Hematopoietic multipotent progenitor cell treated with erythropoietin and hydrocortisone succinate and interleukin-3 and kit ligand, for 6 days (in vitro differentiated cells): Measurements from ENCODE around the gene NOVA2.
A peak's percentile ranks its signal among the peaks of the same experiment; 100 is the strongest.
"Not testable (repeated sequence)": the region's sequence is repeated elsewhere in the genome, so short reads cannot be mapped to it uniquely, and the experiment has no call there.

Source experiments
- DNase-seq: peaks from one replicate; pipeline ENCODE4 v3.0.0-alpha.2; 2015

NOVA2 gene

DNA sequence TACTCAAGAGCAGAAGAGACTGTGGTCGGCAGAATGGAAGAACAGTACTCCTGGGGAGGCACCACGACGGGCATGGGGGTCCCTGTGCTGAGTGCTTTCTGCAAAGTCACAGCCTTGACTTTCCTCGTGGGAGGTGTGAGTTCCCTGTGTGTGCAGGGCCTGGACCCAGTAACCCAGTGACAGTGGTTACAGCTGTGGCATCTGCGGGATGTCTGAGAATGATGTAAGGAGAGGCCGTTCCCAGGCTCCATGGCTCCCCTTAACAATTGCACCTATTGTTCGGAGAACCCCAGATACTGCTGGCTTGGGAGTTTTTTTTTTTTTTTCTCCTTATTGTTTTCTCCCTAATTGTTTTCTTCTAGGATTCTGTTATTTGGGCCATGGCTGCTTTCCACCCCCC lies 54.0 kb downstream of the NOVA2 start:
- DNase-seq: no peak

DNA sequence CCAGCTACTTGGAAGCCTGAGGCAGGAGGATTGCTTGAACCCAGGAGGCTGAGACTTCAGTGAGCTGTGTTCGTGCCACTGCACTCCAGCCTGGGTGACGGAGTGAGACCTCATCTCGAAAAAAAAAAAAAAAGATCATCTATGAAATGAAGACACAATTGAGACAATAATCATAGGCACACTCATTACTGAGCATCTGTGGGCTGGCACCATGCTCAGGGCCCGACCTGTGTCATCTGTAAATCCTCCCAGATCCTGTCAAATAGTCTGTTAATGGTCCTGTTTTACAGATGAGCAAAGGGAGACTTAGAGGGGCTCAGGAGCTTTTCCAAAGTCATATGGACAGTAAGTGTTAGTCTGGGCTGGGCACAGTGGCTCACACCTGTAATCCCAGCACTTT lies 54.9 kb downstream of the NOVA2 start:
- DNase-seq: no peak

DNA sequence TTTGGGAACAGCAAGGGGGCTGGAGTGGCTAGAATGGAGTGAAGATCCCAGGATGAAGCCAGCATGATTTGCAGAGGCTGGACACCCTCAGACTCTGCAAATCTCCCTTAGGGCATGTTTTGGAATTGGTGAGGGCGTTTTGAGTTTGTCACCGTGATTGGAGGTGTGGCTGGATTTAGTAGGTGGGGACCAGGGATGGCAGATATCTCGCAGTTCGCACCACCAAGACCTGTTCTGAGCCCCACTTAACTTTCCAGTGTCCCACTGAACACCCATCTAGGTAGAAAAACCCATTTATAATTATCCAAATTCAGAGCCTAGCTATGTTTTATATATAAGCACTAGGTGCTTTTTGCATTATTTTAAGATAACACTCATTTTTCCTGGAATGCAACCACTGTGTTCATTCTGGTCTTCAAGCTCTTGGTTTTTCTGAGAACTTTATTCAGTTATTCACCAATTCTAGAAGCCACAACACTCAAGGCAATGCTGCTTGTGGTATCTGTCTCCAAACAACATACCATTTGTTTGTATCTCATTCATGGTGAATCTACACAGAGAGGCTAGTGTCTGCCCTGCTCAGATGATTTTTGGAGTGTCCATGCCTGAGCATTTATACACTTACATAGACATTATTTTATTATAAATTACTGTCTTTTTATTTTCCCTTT lies 56.1 kb downstream of the NOVA2 start:
- peak; percentile 41 for DNase-seq

DNA sequence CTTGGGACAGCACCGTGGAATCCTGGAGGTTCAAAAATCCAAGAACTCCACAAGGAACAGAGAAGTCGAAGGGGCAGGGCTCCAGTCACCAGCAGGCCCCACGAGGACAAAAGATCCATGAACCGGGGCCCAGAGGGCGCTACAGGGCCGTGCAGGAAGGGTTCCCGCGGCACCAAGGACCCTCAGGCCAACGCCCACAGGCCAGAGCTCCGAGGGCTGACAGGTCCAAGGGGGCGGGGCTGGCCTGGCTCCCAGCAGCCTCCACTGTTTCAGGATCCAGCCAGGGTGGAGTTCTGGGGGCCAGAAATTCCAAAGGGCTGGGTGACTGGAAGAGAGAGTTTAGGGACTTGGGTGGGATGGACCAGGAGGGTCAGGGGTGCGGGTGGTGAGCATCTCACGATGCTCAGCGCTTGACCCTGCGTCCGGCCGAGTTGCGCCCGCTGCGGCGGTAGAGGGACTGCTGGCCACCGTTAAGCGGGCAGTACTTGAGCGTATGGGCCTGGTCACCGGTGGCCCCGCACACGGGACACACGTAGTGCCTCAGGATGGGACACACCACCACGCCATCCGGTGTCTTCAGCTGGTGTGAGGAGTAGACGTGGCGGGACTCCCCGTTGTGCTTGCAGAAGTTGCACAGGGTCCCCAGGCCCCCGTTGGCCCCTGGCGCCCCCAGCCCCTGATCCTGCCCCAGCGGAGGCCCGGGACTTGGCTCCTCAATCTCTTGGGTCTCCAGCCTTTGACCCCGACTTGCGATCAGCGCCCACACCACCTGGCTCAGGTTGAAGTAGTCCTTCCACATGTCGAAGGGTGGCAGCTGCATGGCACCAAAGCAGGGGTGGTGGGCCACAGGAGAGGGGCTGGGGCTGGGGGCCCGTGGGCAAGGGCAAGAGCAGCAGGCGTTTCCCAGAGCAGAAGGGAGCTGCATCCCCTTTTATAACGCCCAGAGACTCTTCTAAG lies 59.5 kb downstream of the NOVA2 start, which contains the start of gene NANOS2:
Gene NANOS2, minus strand, starts transcription at position 905 of the 957 bp plus-strand sequence. Its CDS starts 85 bp downstream, at position 820.
- peak; percentile 63 for DNase-seq

DNA sequence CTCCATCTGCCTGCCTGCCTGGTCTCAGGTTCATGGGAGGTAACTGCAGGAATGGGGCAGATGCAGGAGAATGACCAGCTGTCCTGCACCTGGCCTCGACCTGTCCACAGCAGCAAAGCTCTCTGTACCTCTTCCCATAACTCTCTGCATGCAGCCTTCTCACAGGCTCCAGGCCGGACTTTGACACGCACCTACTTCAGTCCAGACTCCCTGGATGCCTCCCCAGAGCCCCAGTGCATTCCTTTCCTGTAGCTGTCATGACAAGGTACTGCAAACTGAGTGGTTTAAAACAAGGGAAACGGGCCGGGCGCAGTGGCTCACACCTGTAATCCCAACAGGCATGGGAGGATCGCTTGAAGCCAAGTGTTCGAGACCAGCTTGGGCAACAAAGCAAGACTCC lies 62.4 kb downstream of the NOVA2 start:
- DNase-seq: no peak

DNA sequence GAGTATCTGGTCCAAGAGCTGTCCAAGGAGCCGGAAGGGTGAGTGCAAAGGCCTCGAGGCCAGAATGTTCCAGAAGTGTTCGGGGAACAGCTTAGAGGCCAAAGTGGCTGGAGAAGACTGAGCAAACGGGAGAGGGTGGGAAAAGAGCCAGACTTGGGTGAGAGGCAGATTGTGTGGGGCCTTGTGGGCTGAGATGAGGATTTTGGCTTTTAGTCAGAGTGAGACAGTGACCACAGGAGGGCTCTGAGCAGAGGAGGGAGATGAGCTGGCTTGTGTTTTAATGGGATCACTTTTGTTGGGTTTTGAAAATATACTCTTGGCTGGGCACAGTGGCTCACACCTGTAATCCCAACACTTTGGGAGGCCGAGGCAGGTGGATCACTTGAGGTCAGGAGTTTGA lies 64.7 kb downstream of the NOVA2 start:
- DNase-seq: no peak

DNA sequence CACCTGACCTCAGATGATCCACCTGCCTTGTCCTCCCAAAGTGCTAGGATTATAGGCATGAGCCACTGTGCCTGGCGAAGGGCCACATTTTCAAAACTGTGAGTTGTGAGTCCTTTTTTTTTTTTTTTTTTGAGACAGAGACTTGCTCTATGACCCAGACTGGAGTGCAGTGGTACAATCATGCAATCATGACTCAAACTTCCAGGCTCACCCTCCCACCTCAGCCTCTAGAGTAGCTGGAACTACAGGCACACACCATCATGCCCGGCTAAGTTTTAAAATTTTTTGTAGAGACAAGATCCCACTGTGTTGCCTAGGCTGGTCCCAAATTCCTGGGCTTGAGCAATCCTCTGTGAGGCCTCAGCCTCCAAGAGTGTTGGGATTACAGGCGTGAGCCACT lies 67.4 kb downstream of the NOVA2 start:
- DNase-seq: no peak

DNA sequence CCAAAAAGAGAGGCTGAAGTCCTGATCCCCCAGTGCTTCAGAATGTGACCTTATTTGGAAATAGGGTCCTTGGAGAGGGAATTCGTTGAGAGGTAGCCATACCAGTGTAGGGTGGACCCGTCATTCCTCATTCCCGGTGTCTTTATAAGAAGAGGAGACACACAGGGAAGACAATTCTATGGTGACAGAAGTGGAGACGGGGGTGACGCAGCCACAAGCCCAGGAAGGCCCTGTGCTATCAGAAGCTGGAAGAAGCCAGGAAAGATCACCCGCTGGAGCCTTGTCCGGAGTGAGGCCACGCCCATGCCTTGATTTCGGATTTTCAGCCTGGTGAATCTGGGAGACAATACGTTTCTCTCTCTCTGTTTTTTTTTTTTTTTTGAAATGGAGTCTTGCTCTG lies 68.7 kb downstream of the NOVA2 start:
- no peak for DNase-seq

DNA sequence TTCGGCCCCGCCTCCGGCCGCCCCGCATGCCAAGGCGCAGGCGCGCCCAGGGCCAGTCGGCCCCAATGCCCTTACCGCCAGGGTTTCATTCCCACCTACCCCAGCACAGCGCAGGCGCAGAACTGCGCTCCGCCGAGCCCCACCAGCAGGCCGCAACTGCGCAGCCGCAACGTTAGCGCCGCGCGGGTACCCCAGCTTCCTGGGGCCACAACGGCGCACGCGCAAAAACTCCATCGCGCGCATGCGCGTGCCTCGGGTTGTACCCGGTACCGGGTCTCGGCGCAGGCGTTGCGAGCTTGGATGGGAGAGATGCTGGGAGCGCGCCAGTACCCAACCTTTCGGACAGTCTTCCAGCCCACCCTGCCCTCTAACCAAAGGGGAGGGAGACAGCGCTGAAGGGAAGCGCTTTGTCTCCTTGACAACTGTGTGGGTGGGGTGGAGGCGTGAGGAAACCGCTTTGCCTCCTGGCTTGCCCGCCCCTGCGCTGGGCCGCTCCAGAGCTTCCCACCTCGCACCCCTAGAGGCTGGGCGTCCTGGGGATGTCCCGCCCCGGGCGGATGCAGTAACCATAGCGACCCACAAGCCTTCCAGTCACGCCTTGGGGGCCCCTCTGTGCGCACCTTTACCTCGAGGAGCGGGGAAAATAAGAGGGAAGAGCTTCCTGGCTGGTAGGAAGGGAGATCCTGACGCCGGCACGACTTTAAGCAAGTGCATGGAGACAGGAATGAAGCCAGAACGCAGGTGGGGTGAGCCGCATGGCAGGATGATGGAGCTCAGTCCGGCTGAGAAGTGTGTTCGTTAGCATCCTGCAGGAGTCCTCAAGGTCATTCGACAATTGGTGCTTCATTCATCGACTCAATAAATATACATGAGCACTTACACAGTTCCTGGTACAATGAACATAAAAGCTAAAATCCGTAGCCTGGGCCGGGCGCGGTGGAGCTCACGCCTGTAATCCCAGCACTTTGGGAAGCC lies 70.7 kb downstream of the NOVA2 start:
- peak; percentile 99 for DNase-seq

DNA sequence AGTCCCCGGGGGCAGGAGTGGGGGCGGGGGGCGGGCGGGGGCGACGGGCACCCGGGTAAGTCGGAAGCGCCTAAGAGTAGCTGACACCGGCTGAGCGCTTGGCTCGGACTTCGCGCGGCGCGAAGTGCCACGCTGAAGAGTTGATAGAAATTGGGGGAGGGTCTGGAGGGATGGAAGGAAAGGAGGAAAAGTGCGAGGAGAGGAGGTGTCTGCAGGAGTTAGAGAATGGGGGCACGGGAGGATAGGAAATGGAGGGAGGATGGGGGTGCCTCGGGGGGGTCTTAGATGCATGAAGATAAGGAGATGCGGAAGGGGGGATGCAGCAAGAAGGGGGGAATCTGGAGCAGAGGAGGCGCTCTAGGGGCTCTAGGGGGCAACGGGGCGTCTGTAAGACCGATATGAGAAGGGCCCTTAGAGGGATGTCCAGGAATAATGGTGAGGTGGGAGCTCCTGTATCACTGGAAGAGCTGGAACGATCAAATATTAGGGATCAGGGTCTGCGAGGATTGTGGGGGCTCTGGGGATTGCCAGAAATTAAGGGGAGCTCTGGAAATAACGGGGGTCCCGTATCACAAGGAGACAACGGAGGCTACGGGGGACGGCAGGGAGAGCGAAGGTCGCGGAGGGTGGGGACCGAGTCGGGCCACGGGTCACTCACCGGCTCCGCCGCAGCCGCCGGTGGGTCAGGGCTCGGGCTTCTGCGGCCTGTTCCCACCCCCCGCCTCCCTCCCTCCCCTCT lies 71.6 kb downstream of the NOVA2 start, which contains the start of gene MYPOP:
Gene MYPOP, minus strand, starts transcription at position 702 of the 739 bp plus-strand sequence. CDS start 840 bp downstream, outside the sequence.
- DNase-seq: peak; percentile 41

DNA sequence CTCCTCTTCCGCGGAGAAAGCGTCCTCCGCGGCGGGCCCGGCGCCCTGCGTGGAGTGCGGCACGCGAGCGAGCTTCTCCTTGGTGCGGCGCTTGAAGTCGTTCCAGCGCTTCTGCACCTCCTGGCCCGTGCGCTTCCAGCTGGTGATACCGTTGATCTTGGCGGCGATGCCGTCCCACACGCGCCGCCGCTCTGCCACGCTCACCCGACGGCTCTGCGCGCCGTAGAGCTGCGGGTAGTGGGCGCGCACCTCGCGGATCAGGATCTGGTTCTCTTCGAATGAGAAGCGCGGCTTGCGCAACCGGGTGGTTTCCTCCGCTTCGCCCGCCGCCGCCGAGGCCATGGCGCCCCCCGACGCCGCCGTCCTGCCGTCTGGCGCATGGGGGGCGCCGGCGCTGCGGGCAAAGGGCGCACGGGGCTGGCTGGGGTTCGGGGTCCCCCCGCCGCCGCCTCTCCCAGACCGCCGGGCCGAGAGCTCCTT lies 72.2 kb downstream of the NOVA2 start:
- DNase-seq: peak; percentile 74

DNA sequence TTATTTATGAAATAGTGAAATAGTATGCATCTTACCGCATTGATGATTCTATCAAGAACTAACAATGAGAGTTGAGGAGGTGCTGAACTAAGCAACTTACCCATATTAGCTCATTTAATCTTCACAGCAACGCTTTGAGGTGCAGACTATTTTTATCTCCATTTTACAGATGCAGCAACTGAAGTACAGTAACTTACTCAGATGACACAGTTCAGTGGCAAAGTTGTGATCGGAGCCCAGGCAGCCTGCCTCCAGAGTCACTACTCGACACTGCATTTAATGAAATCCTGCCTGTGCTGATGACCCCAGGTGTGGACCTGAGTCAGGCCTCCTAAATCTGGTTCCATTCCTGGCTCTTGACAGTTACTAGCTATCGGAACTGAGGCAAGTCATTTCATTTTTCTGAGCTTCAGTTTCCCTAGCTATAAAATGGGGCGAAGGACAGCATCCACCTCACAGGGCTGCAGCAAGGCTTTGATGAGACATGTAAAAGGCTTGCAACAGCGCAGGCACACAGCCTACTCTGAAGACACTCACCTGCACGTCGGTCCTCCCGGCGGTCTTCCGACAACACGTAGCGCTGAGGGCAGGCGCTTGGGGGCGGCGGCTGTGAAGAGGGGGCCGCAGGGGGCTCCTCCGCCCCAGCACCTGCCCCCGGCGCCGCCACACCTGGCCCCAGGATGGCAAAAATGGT lies 72.8 kb downstream of the NOVA2 start:
- peak; percentile 76 for DNase-seq

DNA sequence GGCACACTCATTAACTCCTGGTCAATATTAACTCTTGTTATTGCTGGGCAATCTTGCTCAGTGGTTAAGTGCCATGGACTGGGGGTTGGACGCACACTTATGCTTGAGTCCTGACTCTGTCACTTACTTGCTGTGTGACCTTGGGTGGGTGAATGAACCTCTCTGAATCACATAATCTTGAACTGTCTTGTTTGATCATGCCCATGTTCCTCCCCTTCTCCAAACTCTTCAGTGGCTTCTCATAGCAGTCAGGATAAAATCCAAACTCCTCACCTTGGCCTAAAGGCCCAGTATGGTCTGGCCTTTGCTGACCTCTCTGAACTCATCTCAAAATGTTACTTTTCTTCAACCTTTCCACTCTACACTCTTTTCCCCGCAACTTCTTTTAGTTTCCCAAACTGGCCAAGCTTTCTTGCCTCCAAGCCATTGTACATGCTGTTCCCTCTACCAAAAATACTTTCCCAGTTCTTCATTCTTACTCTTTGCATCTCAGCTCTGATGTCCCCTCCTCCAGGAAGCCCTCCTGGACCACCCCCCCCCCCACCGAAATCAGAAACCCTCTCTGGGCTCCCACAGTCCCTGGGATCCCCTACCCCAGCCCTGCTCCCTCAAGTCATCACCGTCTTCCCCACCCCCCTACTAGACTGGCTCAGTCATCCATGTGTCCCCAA lies 73.6 kb downstream of the NOVA2 start:
- DNase-seq: no peak

DNA sequence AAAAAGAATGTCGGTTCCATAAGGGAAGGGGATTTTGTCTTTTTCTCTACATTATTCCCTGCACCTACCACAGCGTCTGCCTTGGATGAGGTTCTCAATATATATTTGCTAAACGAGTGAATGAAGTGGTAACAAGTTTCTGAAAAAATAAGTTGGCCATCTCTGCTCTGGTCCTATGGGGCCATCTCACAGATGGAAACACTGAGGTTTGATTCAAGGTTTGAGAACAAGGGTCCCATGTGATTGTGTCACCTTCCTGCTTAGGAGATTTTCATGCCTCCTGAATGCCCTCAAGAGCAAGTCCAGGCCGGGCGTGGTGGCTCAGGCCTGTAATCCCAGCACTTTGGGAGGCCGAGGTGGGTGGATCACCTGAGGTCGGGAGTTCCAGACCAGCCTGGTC lies 74.4 kb downstream of the NOVA2 start:
- DNase-seq: no peak

DNA sequence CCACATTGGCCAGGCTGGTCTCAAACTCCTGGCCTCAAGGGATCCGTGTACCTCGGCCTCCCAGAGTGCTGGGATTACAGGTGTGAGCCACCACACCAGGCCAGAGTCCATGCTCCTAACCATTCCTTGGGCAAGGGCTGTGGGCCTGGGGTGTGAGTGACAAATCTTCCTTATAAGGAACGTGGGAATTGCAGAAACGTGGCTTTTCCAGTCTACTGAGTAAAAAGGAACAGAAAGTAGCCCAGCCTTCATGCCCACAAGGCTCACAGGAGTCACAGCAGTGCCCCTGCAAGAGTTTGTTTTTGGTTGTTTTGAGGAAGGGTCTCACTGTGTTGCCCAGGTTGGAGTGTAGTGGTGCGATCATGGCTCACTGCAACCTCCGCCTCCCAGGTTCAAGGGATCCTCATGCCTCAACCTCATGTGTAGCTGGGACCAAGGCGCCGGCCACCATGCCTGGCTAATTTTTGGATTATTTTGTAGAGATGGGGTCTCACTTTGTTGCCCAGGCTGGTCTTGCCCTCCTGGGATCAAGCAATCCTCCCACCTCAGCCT lies 76.3 kb downstream of the NOVA2 start:
- no peak for DNase-seq

DNA sequence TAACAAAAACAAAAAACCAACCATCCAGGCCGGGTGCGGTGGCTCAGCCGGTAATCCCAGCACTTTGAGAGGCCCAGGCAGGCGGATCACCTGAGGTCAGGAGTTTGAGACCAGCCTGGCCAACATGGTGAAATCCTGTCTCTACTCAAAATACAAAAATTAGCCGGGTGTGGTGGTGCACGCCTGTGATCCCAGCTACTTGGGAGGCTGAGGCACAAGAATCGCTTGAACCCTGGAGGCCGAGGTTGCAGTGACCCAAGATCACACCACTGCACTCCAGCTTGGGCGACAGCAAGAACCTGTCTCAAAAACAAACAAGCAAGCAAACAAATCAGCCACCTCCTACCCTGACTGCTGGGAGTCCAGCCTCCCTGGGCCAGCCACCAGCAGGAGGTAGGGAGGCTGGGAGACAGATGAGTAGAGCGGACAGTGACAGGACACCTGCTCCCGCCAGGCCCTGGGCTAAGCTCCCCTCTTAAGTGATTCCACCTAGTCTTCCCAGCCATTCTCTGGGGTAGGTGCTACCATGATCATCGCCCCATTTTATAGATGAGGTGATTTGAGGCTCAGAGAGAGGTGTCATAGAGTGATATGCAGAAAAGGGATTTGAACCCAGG lies 77.6 kb downstream of the NOVA2 start:
- DNase-seq: not testable (repeated sequence)

DNA sequence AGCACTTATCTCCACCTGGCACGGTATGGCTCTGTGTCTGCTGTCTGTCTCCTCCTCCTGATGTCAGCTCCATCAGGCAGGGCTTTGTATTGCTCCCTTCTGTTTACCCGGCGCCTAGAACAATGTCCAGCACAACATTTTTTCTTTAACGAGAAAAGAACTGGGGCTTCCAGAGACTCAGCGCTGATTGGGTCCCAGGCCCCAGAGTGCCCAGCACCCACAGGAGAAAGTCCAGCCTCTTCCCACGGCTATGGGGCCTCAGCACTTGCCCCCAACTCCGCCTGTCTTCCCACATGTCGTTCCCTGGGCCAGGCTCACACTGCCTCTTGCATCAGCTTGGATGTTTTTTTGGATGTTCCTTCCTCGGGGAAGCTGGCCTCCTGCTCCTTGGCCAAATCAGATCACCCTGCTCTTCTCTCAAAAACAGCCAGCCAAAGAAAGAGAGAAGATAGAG lies 78.1 kb downstream of the NOVA2 start:
- no peak for DNase-seq

DNA sequence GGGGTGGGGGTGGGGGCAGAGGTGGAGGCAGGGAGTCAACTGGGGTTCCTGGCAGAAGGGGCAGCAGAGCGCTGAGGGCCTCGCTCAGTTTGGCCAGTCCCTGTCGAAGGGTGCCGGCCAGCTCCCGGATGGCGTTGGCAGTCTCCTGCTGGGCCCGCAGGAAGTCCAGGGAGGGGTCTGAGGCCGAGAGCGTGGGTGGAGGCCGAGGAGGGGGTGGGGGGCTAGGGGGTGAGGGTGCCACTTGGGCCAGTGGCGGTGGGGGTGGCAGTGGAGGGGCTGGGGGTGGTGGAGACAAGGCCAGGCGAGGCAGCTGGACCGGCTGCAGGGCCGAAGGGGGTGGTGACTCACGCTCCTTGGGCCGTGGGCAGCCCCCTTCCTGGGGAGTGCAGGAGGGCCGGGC lies 82.8 kb downstream of the NOVA2 start:
- DNase-seq: no peak

DNA sequence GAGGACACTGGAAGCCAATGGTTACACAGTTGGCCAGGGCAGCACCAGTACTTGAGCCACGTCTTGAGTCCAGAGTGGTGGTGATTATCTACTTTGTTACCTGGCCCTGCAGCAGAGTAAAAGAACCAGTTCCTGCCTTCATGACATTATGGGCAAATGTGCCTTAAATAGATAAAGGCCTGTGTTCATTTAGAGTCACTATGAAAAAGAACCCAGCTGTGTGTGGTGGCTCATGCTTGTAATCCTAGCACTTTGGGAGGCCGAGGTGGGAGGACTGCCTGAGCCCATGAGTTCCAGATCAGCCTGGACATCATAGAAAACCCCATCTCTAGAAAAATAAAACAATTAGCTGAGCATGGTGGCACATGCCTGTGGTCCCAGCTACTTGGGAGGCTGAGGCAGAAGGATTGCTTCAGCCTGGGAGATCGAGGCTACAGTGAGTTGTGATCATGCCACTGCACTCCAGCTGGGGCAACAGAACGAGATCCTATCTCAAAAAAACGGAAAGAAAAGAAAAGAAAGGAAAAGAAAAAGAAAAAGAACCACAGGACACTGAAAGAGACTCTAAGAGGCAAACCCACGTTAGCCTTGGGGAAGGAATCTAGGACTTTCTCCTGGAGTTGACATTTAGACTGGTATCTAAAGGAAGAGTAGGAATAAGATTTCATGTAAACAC lies 84.3 kb downstream of the NOVA2 start:
- peak; percentile 73 for DNase-seq
